Fibroblast of mammary gland (primary cell): Measurements from ENCODE around the gene NPC1L1.
A peak's percentile ranks its signal among the peaks of the same experiment; 100 is the strongest.

Experiments
- DNase-seq: peaks from one replicate; pipeline ENCODE4 v3.0.0-alpha.2; 2010; ENCODE audit warnings: low read depth
- H3K4me3 ChIP-seq: 2 replicates; pipeline ENCODE4 v1.5.1; 2011; ENCODE audit warnings: low read depth, mild to moderate bottlenecking, low read length, moderate library complexity; ENCODE audit not compliant: control insufficient read depth
- TF ChIP-seq, protein P1 (sequence below): conservative IDR thresholded peaks from 2 replicates; pipeline ENCODE4 v1.5.1; 2011; ENCODE audit warnings: low read depth, low read length, inconsistent platforms; ENCODE audit not compliant: control insufficient read depth, insufficient read depth

NPC1L1 gene

DNA sequence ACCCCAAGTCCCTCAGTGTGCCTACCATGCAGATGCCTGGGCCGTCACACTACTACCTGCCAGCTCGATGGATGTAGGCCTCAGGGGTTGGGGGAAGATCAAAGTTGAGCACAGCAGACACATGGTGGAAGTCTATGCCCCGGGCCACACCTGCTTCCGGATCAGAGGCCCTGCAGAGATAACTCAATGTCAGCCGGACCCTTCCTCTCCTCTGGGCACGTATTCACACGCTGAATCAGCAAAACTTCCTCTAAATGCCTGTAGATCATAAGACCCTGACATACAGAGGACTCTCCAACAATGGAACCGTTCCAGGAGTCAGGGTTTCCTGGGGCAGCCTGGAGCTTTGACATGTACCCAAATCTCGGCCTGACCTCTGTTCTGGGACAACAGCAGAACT, 28.8 kb upstream of the NPC1L1 start:
- no peak for DNase-seq
- TF ChIP-seq, protein P1, sequence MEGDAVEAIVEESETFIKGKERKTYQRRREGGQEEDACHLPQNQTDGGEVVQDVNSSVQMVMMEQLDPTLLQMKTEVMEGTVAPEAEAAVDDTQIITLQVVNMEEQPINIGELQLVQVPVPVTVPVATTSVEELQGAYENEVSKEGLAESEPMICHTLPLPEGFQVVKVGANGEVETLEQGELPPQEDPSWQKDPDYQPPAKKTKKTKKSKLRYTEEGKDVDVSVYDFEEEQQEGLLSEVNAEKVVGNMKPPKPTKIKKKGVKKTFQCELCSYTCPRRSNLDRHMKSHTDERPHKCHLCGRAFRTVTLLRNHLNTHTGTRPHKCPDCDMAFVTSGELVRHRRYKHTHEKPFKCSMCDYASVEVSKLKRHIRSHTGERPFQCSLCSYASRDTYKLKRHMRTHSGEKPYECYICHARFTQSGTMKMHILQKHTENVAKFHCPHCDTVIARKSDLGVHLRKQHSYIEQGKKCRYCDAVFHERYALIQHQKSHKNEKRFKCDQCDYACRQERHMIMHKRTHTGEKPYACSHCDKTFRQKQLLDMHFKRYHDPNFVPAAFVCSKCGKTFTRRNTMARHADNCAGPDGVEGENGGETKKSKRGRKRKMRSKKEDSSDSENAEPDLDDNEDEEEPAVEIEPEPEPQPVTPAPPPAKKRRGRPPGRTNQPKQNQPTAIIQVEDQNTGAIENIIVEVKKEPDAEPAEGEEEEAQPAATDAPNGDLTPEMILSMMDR: no peak
- no peak overlapping the region for H3K4me3 ChIP-seq

DNA sequence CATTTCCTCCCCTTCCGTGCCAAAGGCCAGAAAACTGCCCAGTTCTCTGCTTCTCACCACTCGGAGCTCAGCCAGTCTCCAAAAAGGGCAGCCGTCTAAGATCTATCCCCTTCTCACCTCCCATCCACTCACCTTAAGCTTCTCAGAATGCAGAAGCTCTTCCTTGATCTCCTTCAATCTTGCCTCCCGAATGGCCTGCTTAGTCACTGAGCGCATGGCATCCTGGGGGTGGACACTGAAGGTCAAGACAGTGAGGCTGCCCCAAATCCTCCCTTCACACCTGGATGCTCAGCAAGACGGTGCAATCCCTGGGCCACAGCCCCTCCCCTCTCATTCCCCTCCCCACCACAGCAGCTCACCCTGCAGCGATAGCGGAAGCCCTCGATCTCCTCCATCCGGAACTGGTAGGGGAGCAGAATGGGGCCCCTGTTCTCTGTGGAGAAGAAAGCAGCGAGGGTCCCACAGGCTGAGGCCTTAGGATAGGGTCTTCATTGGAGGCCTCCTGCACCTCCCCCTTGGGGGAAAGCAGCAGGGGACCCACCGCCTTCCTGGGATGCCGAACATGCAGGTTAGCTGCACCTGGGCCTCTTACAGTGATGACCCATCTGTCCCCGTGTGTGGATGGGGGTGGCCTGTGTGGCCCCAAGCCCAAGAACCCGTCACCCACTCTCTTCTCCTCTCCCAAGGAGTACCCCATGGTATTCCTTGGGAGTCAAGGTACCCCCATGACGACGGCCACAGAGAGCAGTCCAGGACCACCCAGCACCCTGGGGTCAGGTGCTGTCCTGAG, 27.8 kb upstream of the NPC1L1 start:
- H3K4me3 ChIP-seq: no peak overlapping the region
- TF ChIP-seq, protein P1: no peak

DNA sequence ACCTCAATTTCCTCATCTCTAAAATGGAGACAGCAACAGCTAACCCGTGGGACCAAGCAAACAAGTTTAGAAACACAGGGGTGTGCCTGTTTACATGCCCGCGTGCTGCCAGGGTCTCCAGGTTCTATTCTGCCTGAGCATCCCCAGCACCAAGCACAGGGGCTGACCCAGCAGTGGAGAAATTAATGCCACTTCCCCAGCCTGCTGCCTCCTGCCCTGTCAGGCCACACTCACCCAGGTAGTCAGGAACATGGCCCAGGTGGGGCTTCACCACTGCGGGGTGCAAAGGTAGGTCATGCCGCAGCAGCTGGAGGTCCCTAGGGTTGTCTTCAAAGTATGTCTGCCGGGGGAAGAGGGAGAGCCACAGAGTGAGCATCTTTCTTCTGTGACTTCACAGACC, 26.8 kb upstream of the NPC1L1 start:
- H3K4me3 ChIP-seq: no peak overlapping the region
- TF ChIP-seq, protein P1: no peak
- DNase-seq: no peak

More for the DNA sequence above, 27.8 kb upstream of the NPC1L1 start:
- DNase-seq: no peak

DNA sequence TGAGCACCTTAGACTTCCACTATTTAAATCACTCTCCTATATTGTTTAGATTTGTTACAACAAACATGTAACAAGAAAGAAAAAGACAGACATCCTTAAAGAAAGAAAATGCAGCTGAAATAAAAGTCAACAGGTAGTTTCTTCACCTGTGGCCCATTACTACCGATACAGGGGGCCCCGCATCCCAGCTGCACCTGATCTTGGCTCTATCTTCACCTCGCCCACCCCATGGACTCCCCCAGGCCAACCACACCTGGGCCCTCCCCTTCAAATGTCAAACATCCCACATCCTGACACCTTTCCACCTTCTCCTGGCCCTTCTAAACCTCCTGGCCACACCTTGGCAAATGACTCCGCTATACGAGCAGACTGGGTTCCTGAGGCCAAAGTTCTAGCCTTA, 25.6 kb upstream of the NPC1L1 start:
- no peak for DNase-seq
- H3K4me3 ChIP-seq: no peak overlapping the region
- TF ChIP-seq, protein P1: no peak

DNA sequence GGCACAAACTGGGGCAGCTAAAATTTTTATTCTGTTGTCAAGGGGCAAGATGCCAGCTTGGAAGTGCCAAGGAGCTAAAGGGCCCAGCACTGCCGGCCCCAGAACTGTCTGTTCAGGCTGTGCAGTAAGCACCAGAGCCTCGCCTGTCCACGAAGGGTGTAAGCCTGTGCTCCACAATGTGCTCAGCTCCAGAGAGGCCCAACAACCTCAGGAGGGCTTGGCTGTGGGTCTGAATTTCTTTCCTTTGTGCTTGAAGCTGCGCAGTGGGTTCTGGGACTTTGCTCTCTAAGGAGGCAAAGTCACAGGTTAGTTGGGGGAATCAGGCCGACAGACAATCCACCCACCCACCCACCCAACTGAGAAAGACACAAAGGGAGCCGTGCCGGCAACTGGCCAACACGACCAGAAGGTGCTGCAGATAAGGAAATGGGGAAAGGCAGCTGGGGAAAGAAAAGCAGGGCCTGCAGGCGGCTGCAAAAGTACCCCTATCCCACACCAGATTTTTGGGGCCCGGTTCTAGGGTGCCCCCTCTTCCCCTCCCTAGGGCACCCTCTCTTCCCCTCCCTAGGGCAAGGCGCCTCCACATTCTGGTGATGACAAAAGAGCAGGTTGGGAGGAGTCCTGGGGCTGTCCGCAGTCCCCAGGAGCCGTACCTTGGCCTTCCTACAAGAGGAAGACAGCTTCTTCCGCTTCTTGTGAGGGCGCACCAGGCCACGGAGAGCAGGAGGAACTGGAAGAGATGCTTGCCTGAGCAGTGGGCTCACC, 24.8 kb upstream of the NPC1L1 start:
- DNase-seq: no peak
- TF ChIP-seq, protein P1: no peak

DNA sequence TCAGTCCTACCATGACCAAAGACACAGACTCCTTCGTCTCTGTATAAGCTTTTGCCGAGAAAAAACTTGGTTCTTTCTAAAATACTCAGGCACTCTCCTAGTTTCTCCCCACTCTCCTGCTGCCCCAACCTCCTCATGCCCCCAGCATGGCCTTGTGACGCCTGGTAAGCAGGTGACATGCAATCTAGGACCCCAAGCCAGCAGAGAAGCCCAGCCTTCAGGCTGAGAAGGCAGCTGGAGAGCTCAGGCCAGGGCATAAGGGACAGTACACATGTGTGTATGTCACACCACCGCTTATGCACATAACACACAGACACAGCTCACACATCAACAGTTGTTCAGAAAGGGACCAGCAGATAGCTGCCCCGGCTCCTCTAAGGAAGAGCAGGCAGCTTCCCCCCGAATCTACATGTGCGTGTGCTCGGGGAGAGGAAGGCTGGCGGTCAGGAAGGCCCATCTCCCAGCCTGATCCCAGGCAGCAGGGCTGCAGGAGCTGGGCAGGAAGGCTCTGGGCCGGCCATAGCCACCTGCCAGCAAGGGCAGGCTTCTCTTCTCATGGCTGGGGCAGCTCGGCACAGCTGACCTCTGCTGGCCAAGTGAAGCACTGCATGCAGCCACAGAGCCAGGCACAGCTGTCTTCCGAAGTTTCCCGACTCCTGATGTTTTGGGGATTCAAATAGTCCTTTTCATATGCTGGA, 24.1 kb upstream of the NPC1L1 start:
- peak; percentile 59 for DNase-seq
- TF ChIP-seq, protein P1: peak; percentile 95
- no peak overlapping the region for H3K4me3 ChIP-seq

More for the DNA sequence above, 24.8 kb upstream of the NPC1L1 start:
- H3K4me3 ChIP-seq: no peak overlapping the region
